Gastrocnemius medialis (tissue), 4 donors: ENCODE measurements around the gene RPL38.

Source experiments
- POLR2A ChIP-seq, 2 donors: fragments of 450-650 bp; IDR thresholded peaks; one replicate each; pipeline ENCODE4 v1.6.1; 2017; ENCODE audit warnings: antibody characterized with exemption in 2 of 2, mild to moderate bottlenecking in 2 of 2, moderate library complexity in 2 of 2
- TF ChIP-seq, protein P1 (sequence below), 5 experiments: fragments of 450-650 bp in 3 of 5; fragments of 200-600 bp in 2 of 5; sonication (generic) in 2 of 5; IDR thresholded peaks in 4 of 5; conservative IDR thresholded peaks in 1 of 5; 1 replicate in 4 of 5; 2 replicates in 1 of 5; pipeline ENCODE4 v1.5.1; 2016 to 2019; ENCODE audit warnings: antibody characterized with exemption in 5 of 5, mild to moderate bottlenecking in 3 of 5, moderate library complexity in 3 of 5

DNA sequence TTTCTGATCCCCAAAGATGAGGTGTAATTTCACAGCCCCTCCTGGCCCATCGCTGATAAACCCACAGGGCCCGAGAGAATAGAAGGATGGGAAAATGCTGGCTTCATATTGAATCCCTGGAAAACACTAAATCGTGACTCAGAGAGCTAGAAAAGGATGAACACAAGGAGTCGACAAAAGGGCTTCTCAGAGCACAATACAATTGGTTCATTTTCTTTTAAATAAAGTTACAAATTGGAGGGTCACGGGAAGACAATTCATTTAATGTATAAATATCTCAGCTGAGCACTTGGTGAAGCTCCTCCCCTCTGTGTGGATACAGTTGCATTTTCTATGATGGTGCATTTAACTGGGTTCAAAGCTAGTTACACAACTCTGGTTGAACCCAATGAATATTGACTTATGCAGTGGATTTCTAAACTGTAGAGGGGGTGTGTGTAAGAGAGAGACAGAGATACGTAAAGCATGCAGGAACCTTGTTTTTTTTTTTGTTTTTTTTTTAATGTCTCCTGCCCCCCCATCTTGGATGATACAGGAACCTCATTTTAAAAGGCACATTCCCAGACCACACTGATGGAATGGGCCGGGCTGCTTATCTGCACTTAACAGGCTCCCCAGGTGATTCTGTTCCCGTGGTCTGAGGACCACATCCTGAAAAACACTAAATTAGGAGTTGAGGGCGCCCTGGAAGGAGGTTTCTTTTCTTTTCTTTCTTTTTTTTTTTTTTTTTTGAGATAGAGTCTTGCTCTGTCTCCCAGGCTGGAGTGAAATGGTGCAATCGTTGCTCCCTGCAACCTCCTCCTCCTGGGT, 24.0 kb downstream of the RPL38 start:
- TF ChIP-seq, protein P1, sequence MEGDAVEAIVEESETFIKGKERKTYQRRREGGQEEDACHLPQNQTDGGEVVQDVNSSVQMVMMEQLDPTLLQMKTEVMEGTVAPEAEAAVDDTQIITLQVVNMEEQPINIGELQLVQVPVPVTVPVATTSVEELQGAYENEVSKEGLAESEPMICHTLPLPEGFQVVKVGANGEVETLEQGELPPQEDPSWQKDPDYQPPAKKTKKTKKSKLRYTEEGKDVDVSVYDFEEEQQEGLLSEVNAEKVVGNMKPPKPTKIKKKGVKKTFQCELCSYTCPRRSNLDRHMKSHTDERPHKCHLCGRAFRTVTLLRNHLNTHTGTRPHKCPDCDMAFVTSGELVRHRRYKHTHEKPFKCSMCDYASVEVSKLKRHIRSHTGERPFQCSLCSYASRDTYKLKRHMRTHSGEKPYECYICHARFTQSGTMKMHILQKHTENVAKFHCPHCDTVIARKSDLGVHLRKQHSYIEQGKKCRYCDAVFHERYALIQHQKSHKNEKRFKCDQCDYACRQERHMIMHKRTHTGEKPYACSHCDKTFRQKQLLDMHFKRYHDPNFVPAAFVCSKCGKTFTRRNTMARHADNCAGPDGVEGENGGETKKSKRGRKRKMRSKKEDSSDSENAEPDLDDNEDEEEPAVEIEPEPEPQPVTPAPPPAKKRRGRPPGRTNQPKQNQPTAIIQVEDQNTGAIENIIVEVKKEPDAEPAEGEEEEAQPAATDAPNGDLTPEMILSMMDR (IDR thresholded peaks at IDR 0.05 in 4 of 5, conservative IDR thresholded peaks at IDR 0.05 in 1 of 5): no peak
- no peak for TF ChIP-seq POLR2A (IDR thresholded peaks at IDR 0.05)
